HepG2 (cell line): Measurements from ENCODE around the gene PKIB. TPM values are rescaled to one million over a fixed set of nuclear protein-coding genes. Genes with fewer than 3 reads are reported as not detected.

Source experiments
- ATAC-seq: fragments of 200-7000 bp; cut with Tn5 transposase; 3 replicates; pipeline ENCODE4 v1.9.1; 2020; ENCODE audit warnings: mild to moderate bottlenecking, moderate library complexity
- BruUV-seq: library from RNA; stranded (reverse); fragments of 400-500 nt; replicated peaks from 2 replicates; lab custom pipeline; 2021; lab: Mats Ljungman, UMichigan
- CTCF ChIA-PET: fragments of 300-600 bp; formaldehyde crosslinking; extraction: SDS; loops from one replicate; lab custom pipeline; 2021; ENCODE audit warnings: low total read pairs, inconsistent platforms, low intra/inter-chr PET ratio; lab: Yijun Ruan, JAX
- POLR2A ChIA-PET: fragments of 350-600 bp; sonication (Branson Sonifier 250); formaldehyde crosslinking; loops from one replicate; lab custom pipeline; 2020; ENCODE audit warnings: antibody characterized with exemption, inconsistent platforms; lab: Yijun Ruan, JAX
- DNase-seq: peaks from one replicate; pipeline ENCODE4 v3.0.0-alpha.2; 2015; ENCODE audit warnings: low spot score
- FAIRE-seq: peaks from 3 replicates; lab custom pipeline; 2011; peaks lifted over from hg19 to GRCh38; lab: Jason Lieb, UNC
- H2AFZ ChIP-seq: one replicate; pipeline ENCODE4 v1.6.1; 2011; ENCODE audit warnings: low read length, inconsistent platforms
- H3K27ac ChIP-seq: fragments of 300-600 bp; 3 replicates; pipeline ENCODE4 v1.8.0; 2011; ENCODE audit warnings: mixed run types, mild to moderate bottlenecking, mixed read lengths, low read length, inconsistent platforms; ENCODE audit not compliant: insufficient read depth; ENCODE audit errors: extremely low read length
- H3K27me3 ChIP-seq, 2 experiments: fragments of 200-600 bp in 1 of 2; 2 replicates in 1 of 2; 3 replicates in 1 of 2; pipeline versions ENCODE4 v1.6.0 to v1.8.0; 2011; ENCODE audit warnings: low read length in 2 of 2, mild to moderate bottlenecking in 2 of 2, moderate library complexity in 2 of 2, inconsistent platforms in 1 of 2; ENCODE audit not compliant: insufficient read depth in 2 of 2, control insufficient read depth in 1 of 2
- H3K36me3 ChIP-seq, 2 experiments: fragments of 200-600 bp in 1 of 2; replicated peaks in 1 of 2; 2 replicates in 1 of 2; 3 replicates in 1 of 2; pipeline versions ENCODE4 v1.5.1 to v1.8.0; 2011; ENCODE audit warnings: low read length in 2 of 2, inconsistent platforms in 1 of 2; ENCODE audit not compliant: insufficient read depth in 2 of 2, control insufficient read depth in 1 of 2
- H3K4me1 ChIP-seq: 2 replicates; pipeline ENCODE4 v1.5.1; 2012; ENCODE audit warnings: low read length, inconsistent platforms; ENCODE audit not compliant: insufficient read depth
- H3K4me2 ChIP-seq: 2 replicates; pipeline ENCODE4 v1.6.0; 2011; ENCODE audit warnings: low read depth, low read length, inconsistent platforms
- H3K4me3 ChIP-seq, 3 experiments: fragments of 200-600 bp in 1 of 3; sonication (generic), shearing (Covaris generic) in 1 of 3; replicated peaks in 1 of 3; 2 replicates each; pipeline ENCODE4 v1.5.1; 2011 to 2016; ENCODE audit warnings: low read length in 3 of 3, inconsistent platforms in 2 of 3, low read depth in 2 of 3, mild to moderate bottlenecking in 2 of 3, control low read depth in 1 of 3, mixed read lengths in 1 of 3; ENCODE audit not compliant: insufficient read depth in 1 of 3
- H3K79me2 ChIP-seq: one replicate; pipeline ENCODE4 v1.6.1; 2011; ENCODE audit warnings: low read length, inconsistent platforms; ENCODE audit not compliant: insufficient read depth
- H3K9ac ChIP-seq: 2 replicates; pipeline ENCODE4 v1.6.0; 2011; ENCODE audit warnings: mild to moderate bottlenecking, low read depth, low read length, inconsistent platforms; ENCODE audit not compliant: insufficient read depth
- H3K9me3 ChIP-seq: 2 replicates; pipeline ENCODE4 v1.5.1; 2012; ENCODE audit warnings: mild to moderate bottlenecking, low read length
- H4K20me1 ChIP-seq: 2 replicates; pipeline ENCODE4 v1.6.0; 2011; ENCODE audit warnings: inconsistent platforms, mild to moderate bottlenecking, low read length, moderate library complexity; ENCODE audit not compliant: insufficient read depth
- IRX3 ChIP-seq: sonication (generic); formaldehyde crosslinking; IDR thresholded peaks from 2 replicates; pipeline ENCODE4 v1.8.1; 2023; ENCODE audit warnings: mild to moderate bottlenecking, low read depth, missing genetic modification reagents, borderline replicate concordance
- NR2F1 ChIP-seq, 2 experiments: fragments of 450-650 bp in 1 of 2; formaldehyde crosslinking in 1 of 2; IDR thresholded peaks; 2 replicates each; pipeline versions ENCODE4 v1.5.0 to v1.6.1; 2016 to 2020; ENCODE audit warnings: mild to moderate bottlenecking in 1 of 2, missing compliant biosample characterization in 1 of 2, missing genetic modification reagents in 1 of 2, moderate library complexity in 1 of 2
- PAX8 ChIP-seq: sonication (generic); formaldehyde crosslinking; IDR thresholded peaks from 2 replicates; pipeline ENCODE4 v1.8.0; 2022; ENCODE audit warnings: mild to moderate bottlenecking, missing genetic modification reagents, borderline replicate concordance
- SYNCRIP ChIP-seq: fragments of 200-400 bp; formaldehyde crosslinking; IDR thresholded peaks from 2 replicates; pipeline ENCODE4 v1.6.1; 2018; ENCODE audit warnings: mild to moderate bottlenecking, low read depth, low read length; ENCODE audit not compliant: insufficient read depth
- TAF15 ChIP-seq: fragments of 200-400 bp; formaldehyde crosslinking; IDR thresholded peaks from one replicate; pipeline ENCODE4 v1.6.1; 2018; ENCODE audit warnings: mild to moderate bottlenecking, low read depth, low read length; ENCODE audit not compliant: poor library complexity, severe bottlenecking
- ZFP41 ChIP-seq: sonication (generic); formaldehyde crosslinking; IDR thresholded peaks from 2 replicates; pipeline ENCODE4 v1.4.0; 2020; ENCODE audit warnings: mild to moderate bottlenecking, missing genetic modification reagents, borderline replicate concordance
- ZNF121 ChIP-seq: sonication (generic); formaldehyde crosslinking; IDR thresholded peaks from 2 replicates; pipeline ENCODE4 v1.5.0; 2020; ENCODE audit warnings: mild to moderate bottlenecking, missing genetic modification reagents
- ZNF143 ChIP-seq: sonication (generic); formaldehyde crosslinking; IDR thresholded peaks from 2 replicates; pipeline ENCODE4 v1.4.0; 2020; ENCODE audit warnings: missing genetic modification reagents
- ZNF224 ChIP-seq: sonication (generic); formaldehyde crosslinking; IDR thresholded peaks from 2 replicates; pipeline ENCODE4 v1.5.0; 2020; ENCODE audit warnings: mild to moderate bottlenecking, missing genetic modification reagents
- ZNF431 ChIP-seq: sonication (generic); formaldehyde crosslinking; IDR thresholded peaks from 2 replicates; pipeline ENCODE4 v1.9.0; 2022; ENCODE audit warnings: missing genetic modification reagents, low read depth, mild to moderate bottlenecking, borderline replicate concordance
- ZNF441 ChIP-seq: sonication (generic); formaldehyde crosslinking; IDR thresholded peaks from 2 replicates; pipeline ENCODE4 v1.7.0; 2021; ENCODE audit warnings: missing genetic modification reagents, borderline replicate concordance
- ZNF503 ChIP-seq: sonication (generic); formaldehyde crosslinking; IDR thresholded peaks from 2 replicates; pipeline ENCODE4 v1.4.0; 2020; ENCODE audit warnings: missing genetic modification reagents
- ZNF577 ChIP-seq: sonication (generic); formaldehyde crosslinking; IDR thresholded peaks from 2 replicates; pipeline ENCODE4 v1.4.0; 2020; ENCODE audit warnings: mild to moderate bottlenecking, low read depth, missing genetic modification reagents, borderline replicate concordance
- ZNF749 ChIP-seq: sonication (generic); formaldehyde crosslinking; IDR thresholded peaks from 2 replicates; pipeline ENCODE4 v1.8.0; 2022; ENCODE audit warnings: mild to moderate bottlenecking, missing genetic modification reagents, moderate library complexity, borderline replicate concordance
- ZNF790 ChIP-seq: sonication (generic); formaldehyde crosslinking; IDR thresholded peaks from 2 replicates; pipeline ENCODE4 v1.8.0; 2022; ENCODE audit warnings: missing genetic modification reagents, mild to moderate bottlenecking, borderline replicate concordance
- WGBS: methylation state at CpG from one replicate; pipeline ENCODE4 v1.1.6; 2017; ENCODE audit warnings: low lambda C conversion rate; 5-methylcytosine and 5-hydroxymethylcytosine counted together
- in situ Hi-C: cut with HindIII; loops from 2 replicates; pipeline ENCODE4 v1.10.0; 2017; ENCODE audit warnings: low pct_unique_long_range_greater_than_20kb; ENCODE audit not compliant: extremely low pct_ligation_motif_present
- intact Hi-C: fragments of 100-400 bp; cut with micrococcal nuclease; formaldehyde crosslinking; loops from one replicate; pipeline ENCODE4 v1.10.0; 2022; ENCODE audit not compliant: unreplicated experiment
- polyA plus RNA-seq, 8 experiments: library from polyadenylated mRNA; depleted of rRNA in 3 of 8; stranded (reverse) in 7 of 8; unstranded in 1 of 8; fragments of >200 nt; fragmentation: Illumina TruSeq in 4 of 8; extraction: Trizol in 4 of 8; gene quantifications; 2 replicates each; pipeline versions ENCODE4 v1.2.1 to v1.2.3, GENCODE V29; 2011 to 2016; ENCODE audit warnings: low read depth in 4 of 8, missing spikeins in 1 of 8, mixed read lengths in 1 of 8; ENCODE audit not compliant: insufficient read depth in 1 of 8
- total RNA-seq, 5 experiments: library from RNA; depleted of rRNA; stranded (reverse); fragments of >200 nt; fragmentation: Illumina TruSeq; extraction: Trizol; gene quantifications; 2 replicates each; pipeline ENCODE4 v1.2.3, GENCODE V29; 2016; ENCODE audit warnings: low read depth in 1 of 5
- TF ChIP-seq, protein P1 (sequence below): sonication (generic); formaldehyde crosslinking; IDR thresholded peaks from 2 replicates; pipeline ENCODE4 v1.8.0; 2022; ENCODE audit warnings: mild to moderate bottlenecking, missing genetic modification reagents, borderline replicate concordance

The PKIB gene
- total and polyA plus RNA-seq, 2 of the 13 experiments (the other 11 are each of a cell fraction or from before 2014, with no cell fraction given) = 1.4 to 1.5 TPM

GRCh38 chr6:122660296-122660695 lies 50.1 kb downstream of the PKIB start:
- 7% methylated on average over 3 of the region's 3 CpGs for WGBS
- TF ChIP-seq PAX8 (CRISPR knock-in tag) (no peak), SYNCRIP (no peak), ZNF431 (CRISPR knock-in tag) (no peak), ZNF790 (CRISPR knock-in tag) (no peak)
- Histone ChIP-seq H3K9ac (no peak overlapping the region), H3K9me3 (no peaks in the 10 kb centered on the region), H3K4me2 (no peak overlapping the region), H4K20me1 (no peaks in the 10 kb centered on the region), H3K79me2 (no peaks in the 10 kb centered on the region), H3K27me3 (no peaks in the 10 kb centered on the region), H3K4me1 (no peaks in the 10 kb centered on the region), H2AFZ (no peak overlapping the region), H3K4me3 (no peak overlapping the region), H3K36me3 (no peaks in the 10 kb centered on the region), H3K27ac (no peak overlapping the region)
- in situ Hi-C loops (no loop called here), intact Hi-C loops (no loop called here)
- ChIA-PET CTCF (no interaction called here), POLR2A (no interaction called here)
- BruUV-seq = no TSS peak
- FAIRE-seq (no peak), ATAC-seq (no peak), DNase-seq (no peak)

GRCh38 chr6:122663981-122664380 lies 53.8 kb downstream of the PKIB start:
- Histone ChIP-seq H3K9ac (no peak overlapping the region), H3K4me2 (no peak overlapping the region), H3K27ac (no peak overlapping the region), H3K9me3 (no peaks in the 10 kb centered on the region), H4K20me1 (no peaks in the 10 kb centered on the region), H3K36me3 (no peaks in the 10 kb centered on the region), H3K4me1 (no peaks in the 10 kb centered on the region), H3K79me2 (no peaks in the 10 kb centered on the region), H3K27me3 (no peaks in the 10 kb centered on the region), H3K4me3 (no peak overlapping the region), H2AFZ (no peak overlapping the region)
- in situ Hi-C loops (no loop called here), intact Hi-C loops (no loop called here)
- DNase-seq (no peak), FAIRE-seq (no peak), ATAC-seq (no peak)
- BruUV-seq = no TSS peak
- POLR2A ChIA-PET = no interaction called here
- CTCF ChIA-PET = no interaction called here
- no peak for TF ChIP-seq ZNF121 (CRISPR knock-in tag)
- no peak for TF ChIP-seq TAF15
- TF ChIP-seq, protein P1, sequence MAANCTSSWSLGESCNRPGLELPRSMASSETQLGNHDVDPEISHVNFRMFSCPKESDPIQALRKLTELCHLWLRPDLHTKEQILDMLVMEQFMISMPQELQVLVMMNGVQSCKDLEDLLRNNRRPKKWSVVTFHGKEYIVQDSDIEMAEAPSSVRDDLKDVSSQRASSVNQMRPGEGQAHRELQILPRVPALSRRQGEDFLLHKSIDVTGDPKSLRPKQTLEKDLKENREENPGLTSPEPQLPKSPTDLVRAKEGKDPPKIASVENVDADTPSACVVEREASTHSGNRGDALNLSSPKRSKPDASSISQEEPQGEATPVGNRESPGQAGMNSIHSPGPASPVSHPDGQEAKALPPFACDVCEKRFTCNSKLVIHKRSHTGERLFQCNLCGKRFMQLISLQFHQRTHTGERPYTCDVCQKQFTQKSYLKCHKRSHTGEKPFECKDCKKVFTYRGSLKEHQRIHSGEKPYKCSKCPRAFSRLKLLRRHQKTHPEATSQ (CRISPR knock-in tag) = no peak
- TF ChIP-seq ZNF143 (CRISPR knock-in tag) = no peak
- TF ChIP-seq ZNF749 (CRISPR knock-in tag) = no peak
- TF ChIP-seq NR2F1 (CRISPR knock-in tag; IDR thresholded peaks at IDR 0.05) = no peak
- TF ChIP-seq IRX3 (CRISPR knock-in tag) = no peak
- no peak for TF ChIP-seq ZNF577
- TF ChIP-seq ZFP41 (CRISPR knock-in tag) = no peak
- TF ChIP-seq ZNF503 (CRISPR knock-in tag) = no peak
- TF ChIP-seq ZNF224 (CRISPR knock-in tag) = no peak
- TF ChIP-seq ZNF441 (CRISPR knock-in tag) = no peak
